CD14-positive monocyte (primary cell): ENCODE data around the gene FIZ1. TPM values are rescaled to one million over a fixed set of nuclear protein-coding genes. Genes with fewer than 3 reads are reported as not detected.

ENCODE experiments used
- DNase-seq, 3 donors: peaks; one replicate each; pipeline ENCODE4 v3.0.0-alpha.2; 2011 to 2022
- H2AFZ ChIP-seq: 2 replicates; pipeline ENCODE4 v1.6.0; 2012; ENCODE audit warnings: mild to moderate bottlenecking, low read depth, low read length, inconsistent platforms; ENCODE audit not compliant: insufficient read depth, poor library complexity, severe bottlenecking
- H3K27ac ChIP-seq, 2 donors: 1 replicate in 1 of 2; 2 replicates in 1 of 2; pipeline ENCODE4 v1.5.1; 2012 to 2013; ENCODE audit warnings: low read length in 2 of 2, control low read depth in 1 of 2, inconsistent platforms in 1 of 2, low read depth in 1 of 2, mild to moderate bottlenecking in 1 of 2
- H3K27me3 ChIP-seq, 2 donors: one replicate each; pipeline versions ENCODE4 v1.6.0 to v1.6.1; 2011 to 2013; ENCODE audit warnings: low read length in 2 of 2; ENCODE audit not compliant: control insufficient read depth in 2 of 2, insufficient read depth in 2 of 2
- H3K36me3 ChIP-seq, 2 donors: replicated peaks in 1 of 2; 1 replicate in 1 of 2; 2 replicates in 1 of 2; pipeline versions ENCODE4 v1.5.1 to v1.6.1; 2012 to 2013; ENCODE audit warnings: low read length in 2 of 2, control low read depth in 1 of 2, inconsistent platforms in 1 of 2, mild to moderate bottlenecking in 1 of 2; ENCODE audit not compliant: insufficient read depth in 2 of 2, control insufficient read depth in 1 of 2
- H3K4me1 ChIP-seq, 2 donors: 1 replicate in 1 of 2; 2 replicates in 1 of 2; pipeline versions ENCODE4 v1.5.1 to v1.6.1; 2012 to 2013; ENCODE audit warnings: low read length in 2 of 2, control low read depth in 1 of 2, inconsistent platforms in 1 of 2, mild to moderate bottlenecking in 1 of 2, moderate library complexity in 1 of 2; ENCODE audit not compliant: insufficient read depth in 2 of 2, control insufficient read depth in 1 of 2
- H3K4me2 ChIP-seq: replicated peaks from 2 replicates; pipeline ENCODE3; 2012; ENCODE audit warnings: low read length, moderate library complexity, mild to moderate bottlenecking; ENCODE audit not compliant: poor library complexity, severe bottlenecking; ENCODE audit errors: extremely low read depth
- H3K4me3 ChIP-seq, 3 experiments: fragments of 200-600 bp in 1 of 3; sonication (generic) in 1 of 3; replicated peaks in 1 of 3; 1 replicate in 2 of 3; 2 replicates in 1 of 3; pipeline ENCODE4 v1.5.1; 2011 to 2013; ENCODE audit warnings: low read length in 3 of 3, mild to moderate bottlenecking in 3 of 3, control low read depth in 2 of 3, low read depth in 2 of 3, inconsistent platforms in 1 of 3, moderate library complexity in 1 of 3
- H3K79me2 ChIP-seq: 2 replicates; pipeline ENCODE4 v1.6.0; 2012; ENCODE audit warnings: mild to moderate bottlenecking, control low read depth, inconsistent platforms, low read length, moderate library complexity; ENCODE audit not compliant: insufficient read depth
- H3K9ac ChIP-seq: 2 replicates; pipeline ENCODE4 v1.6.0; 2017; ENCODE audit warnings: low read length, mild to moderate bottlenecking; ENCODE audit not compliant: insufficient read depth, poor library complexity, severe bottlenecking
- H3K9me3 ChIP-seq, 2 donors: replicated peaks in 1 of 2; 1 replicate in 1 of 2; 2 replicates in 1 of 2; pipeline versions ENCODE4 v1.5.1 to v1.6.1; 2012 to 2013; ENCODE audit warnings: low read length in 2 of 2, control low read depth in 1 of 2; ENCODE audit not compliant: control insufficient read depth in 1 of 2, insufficient read depth in 1 of 2
- H4K20me1 ChIP-seq: 2 replicates; pipeline ENCODE4 v1.6.0; 2012; ENCODE audit warnings: mild to moderate bottlenecking, low read length, control low read depth, moderate library complexity; ENCODE audit not compliant: insufficient read depth
- H3K27ac Mint-ChIP-seq, 7 donors: one replicate each; pipeline ENCODE4 v1.8.0; 2020; ENCODE audit warnings: mild to moderate bottlenecking in 7 of 7, mixed read lengths in 7 of 7, moderate library complexity in 6 of 7, inconsistent platforms in 2 of 7
- H3K27me3 Mint-ChIP-seq, 3 donors: one replicate each; pipeline ENCODE4 v1.8.0; 2021 to 2022; ENCODE audit warnings: low read depth in 3 of 3, mild to moderate bottlenecking in 3 of 3, mixed read lengths in 3 of 3, moderate library complexity in 3 of 3, inconsistent platforms in 1 of 3
- H3K36me3 Mint-ChIP-seq, 2 donors: one replicate each; pipeline ENCODE4 v1.8.0; 2020; ENCODE audit warnings: mixed read lengths in 2 of 2, inconsistent platforms in 1 of 2, mild to moderate bottlenecking in 1 of 2
- H3K4me1 Mint-ChIP-seq: one replicate; pipeline ENCODE4 v1.8.0; 2020; ENCODE audit warnings: mild to moderate bottlenecking, mixed read lengths
- H3K4me3 Mint-ChIP-seq, 2 donors: one replicate each; pipeline ENCODE4 v1.8.0; 2020; ENCODE audit warnings: mild to moderate bottlenecking in 2 of 2, mixed read lengths in 2 of 2, moderate library complexity in 1 of 2
- H3K9me3 Mint-ChIP-seq, 7 donors: one replicate each; pipeline ENCODE4 v1.8.0; 2020 to 2022; ENCODE audit warnings: mixed read lengths in 7 of 7, mild to moderate bottlenecking in 6 of 7, moderate library complexity in 6 of 7, inconsistent platforms in 2 of 7
- CTCF ChIP-seq: fragments of 200-600 bp; IDR thresholded peaks from one replicate; pipeline ENCODE4 v1.8.0; 2022; ENCODE audit warnings: antibody characterized with exemption, mild to moderate bottlenecking
- WGBS: methylation state at CpG from one replicate; pipeline ENCODE4 v1.1.5; 2013; ENCODE audit warnings: missing lambda C conversion rate; ENCODE audit not compliant: insufficient coverage; 5-methylcytosine and 5-hydroxymethylcytosine counted together
- intact Hi-C, 2 donors: fragments of 100-400 bp; cut with micrococcal nuclease; formaldehyde crosslinking; loops; one replicate each; pipeline versions ENCODE4 v1.15.0 to v1.15.1; 2023
- polyA plus RNA-seq, 3 donors: library from polyadenylated mRNA; depleted of rRNA in 1 of 3; unstranded in 2 of 3; stranded (reverse) in 1 of 3; fragments of 300-500 nt in 2 of 3; fragments of >200 nt in 1 of 3; fragmentation: Illumina TruSeq in 2 of 3; gene quantifications; 1 replicate in 2 of 3; 2 replicates in 1 of 3; pipeline ENCODE4 v1.2.3, GENCODE V29; 2012 to 2021

Gene FIZ1
- polyA plus RNA-seq, 3 donors = 1.2 to 2.6 (median 1.6) TPM

GRCh38 chr19:55621205-55621672 is 21.9 kb upstream of the FIZ1 start:
- Histone ChIP-seq H3K36me3 (peaks cover 10 to 13% of the 10 kb centered on the region in 2 donors), H3K79me2 (peaks cover 22% of the 10 kb centered on the region), H3K27me3 (no peaks in the 10 kb centered on the region), H3K4me2 (peak overlapping the region; percentile 71), H3K4me3 (peak overlapping the region in 1 of 3 experiments; percentile 58), H3K27ac (peak overlapping the region; percentile 83 to 84), H4K20me1 (no peaks in the 10 kb centered on the region), H3K9me3 (no peaks in the 10 kb centered on the region), H2AFZ (no peak overlapping the region), H3K9ac (no peak overlapping the region), H3K4me1 (peaks cover 64 to 76% of the 10 kb centered on the region in 2 donors)
- 44% methylated on average over 8 of the region's 9 CpGs for WGBS
- intact Hi-C loops = loop anchor here (2.0 to 5.0 kb wide), 2 partner anchors 14 to 34 kb away; no protein-coding TSS in a partner anchor
- Mint-ChIP-seq H3K4me3 (peak overlapping the region in 1 of 2 donors; percentile 76), H3K9me3 (peaks cover 0 to 4% (median 0%) of the 10 kb centered on the region in 7 donors), H3K27me3 (peaks cover 0 to 8% (median 1%) of the 10 kb centered on the region in 3 donors), H3K4me1 (peaks cover 62% of the 10 kb centered on the region), H3K27ac (peak overlapping the region; percentile 89 to 97 (median 93)), H3K36me3 (peaks cover 19 to 30% of the 10 kb centered on the region in 2 donors)
- DNase-seq = no peak
- no peak for TF ChIP-seq CTCF

DNA sequence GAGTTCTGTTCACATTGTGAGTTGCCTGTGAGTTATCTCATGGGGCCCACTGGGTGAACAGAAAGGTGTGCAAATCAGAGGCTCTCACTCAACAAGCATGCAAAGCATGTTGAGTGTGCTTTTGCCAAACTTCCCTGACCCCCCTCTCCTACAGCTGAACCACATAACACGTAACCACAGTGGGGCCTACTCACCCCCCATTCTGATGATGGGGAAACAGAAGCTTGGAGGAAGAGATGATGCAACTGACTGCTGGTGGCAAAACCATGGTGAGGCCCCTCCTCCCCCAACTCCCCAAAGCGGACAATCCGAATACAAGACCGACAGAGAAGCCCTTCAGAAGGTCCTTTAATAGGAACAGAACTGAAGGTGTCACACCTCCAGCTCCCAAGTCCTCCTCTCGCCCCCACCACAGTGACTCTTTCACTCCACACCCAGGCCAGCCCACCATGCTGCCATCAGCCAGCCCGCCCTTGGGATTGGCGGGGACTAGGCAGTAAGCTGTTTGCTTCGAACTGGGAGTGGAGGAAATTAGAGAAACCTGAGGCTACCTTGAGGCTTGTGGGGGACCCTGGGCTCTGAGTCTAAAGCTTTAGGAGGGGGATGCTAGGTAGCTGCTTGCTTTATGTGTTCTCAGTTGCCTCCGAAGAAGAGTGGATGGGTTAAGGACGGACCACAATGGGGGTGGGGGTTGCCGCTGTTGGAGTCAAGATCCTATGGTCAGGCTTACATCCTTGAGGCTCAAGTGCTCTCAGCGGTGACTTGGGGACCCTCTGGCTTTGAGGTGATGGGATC is 21.3 kb upstream of the FIZ1 start:
- H3K4me1 ChIP-seq = peaks cover 64 to 76% of the 10 kb centered on the region in 2 donors
- Mint-ChIP-seq H3K9me3 (peaks cover 0 to 4% (median 0%) of the 10 kb centered on the region in 7 donors), H3K27me3 (peaks cover 0 to 8% (median 1%) of the 10 kb centered on the region in 3 donors), H3K4me3 (peak overlapping the region; percentile 62 to 76), H3K27ac (peak overlapping the region; percentile 89 to 97 (median 93)), H3K4me1 (peaks cover 62% of the 10 kb centered on the region), H3K36me3 (peaks cover 19 to 34% of the 10 kb centered on the region in 2 donors)
- H3K9me3 ChIP-seq = no peaks in the 10 kb centered on the region
- no peaks in the 10 kb centered on the region for H4K20me1 ChIP-seq
- 55% methylated on average over 9 of the region's 12 CpGs for WGBS
- peaks cover 12 to 19% of the 10 kb centered on the region in 2 donors for H3K36me3 ChIP-seq
- peak; percentile 87 to 94 (median 88) for DNase-seq
- peaks cover 27% of the 10 kb centered on the region for H3K79me2 ChIP-seq
- H3K4me2 ChIP-seq = peak overlapping the region; percentile 71
- H3K4me3 ChIP-seq = peak overlapping the region in 1 of 3 experiments; percentile 58
- H3K9ac ChIP-seq = no peak overlapping the region
- H3K27ac ChIP-seq = peak overlapping the region; percentile 83 to 84
- intact Hi-C loops = loop anchor here (2.0 to 5.0 kb wide), 2 partner anchors 14 to 33 kb away; no protein-coding TSS in a partner anchor
- no peak for TF ChIP-seq CTCF
- no peaks in the 10 kb centered on the region for H3K27me3 ChIP-seq
- peak overlapping the region; percentile 33 for H2AFZ ChIP-seq
